Activated CD8-positive, alpha-beta memory T cell treated with anti-CD3 and anti-CD28 coated beads for 36 hours (primary cell): Measurements from ENCODE around the gene SLC35F3. TPM values are rescaled to one million over a fixed set of nuclear protein-coding genes. Genes with fewer than 3 reads are reported as not detected.

ENCODE experiments used
- CTCF ChIA-PET: fragments of 350-600 bp; sonication (Branson Sonifier 250); formaldehyde crosslinking; loops from one replicate; lab custom pipeline; 2021; ENCODE audit warnings: antibody characterized with exemption; lab: Charles Lee
- POLR2A ChIA-PET: fragments of 350-600 bp; sonication (Branson Sonifier 250); formaldehyde crosslinking; loops from one replicate; lab custom pipeline; 2021; ENCODE audit warnings: antibody characterized with exemption; lab: Charles Lee
- total RNA-seq, 2 experiments: library from RNA; stranded (reverse); gene quantifications; one replicate each; pipeline ENCODE4 v1.2.3, GENCODE V29; 2021

The SLC35F3 gene
- total RNA-seq, 2 experiments from 2014 or later = 8.3 to 9.0 TPM

- CTCF ChIA-PET = no interaction called here
- POLR2A ChIA-PET = no interaction called here
Measured at GRCh38 chr1:234008591-234008990, 104.1 kb downstream of the SLC35F3 start.

DNA sequence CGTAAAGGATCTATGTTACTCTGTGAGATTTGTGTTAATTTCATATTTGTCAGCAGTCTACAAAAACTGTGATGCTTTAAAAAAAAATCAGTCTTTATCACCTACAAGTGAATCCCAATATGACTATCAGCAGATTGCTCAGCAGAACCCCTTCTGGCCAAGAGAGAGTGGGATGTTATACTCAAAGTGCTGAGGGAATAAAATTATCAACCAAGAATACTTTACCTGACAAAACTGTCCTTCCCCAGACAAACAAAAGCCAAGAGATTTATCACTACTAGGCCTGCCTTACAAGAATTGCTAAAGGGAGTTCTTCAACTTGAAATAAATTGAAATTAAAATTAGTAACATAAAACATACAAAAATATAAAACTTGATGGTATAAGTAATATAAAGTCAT is 105.2 kb downstream of the SLC35F3 start:
- CTCF ChIA-PET = no interaction called here
- POLR2A ChIA-PET = no interaction called here

DNA sequence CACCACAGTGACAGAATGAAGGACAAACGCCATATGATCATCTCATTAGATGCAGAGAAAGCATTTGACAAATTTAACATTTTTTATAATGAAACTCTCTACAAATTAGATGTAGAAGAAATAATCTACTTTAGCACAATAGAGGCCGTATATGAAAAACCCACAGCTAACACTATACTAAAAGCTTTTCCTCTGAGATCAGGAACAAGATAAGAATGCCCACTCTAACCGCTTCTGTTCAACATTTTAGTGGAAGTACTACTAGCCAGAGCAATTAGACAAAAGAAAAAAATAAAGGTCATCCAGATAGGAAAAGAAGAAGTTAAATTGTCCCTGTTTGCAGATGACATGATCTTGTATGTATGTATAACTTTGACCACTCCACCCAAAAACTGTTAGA is 109.7 kb downstream of the SLC35F3 start:
- ChIA-PET POLR2A (no interaction called here), CTCF (no interaction called here)

DNA sequence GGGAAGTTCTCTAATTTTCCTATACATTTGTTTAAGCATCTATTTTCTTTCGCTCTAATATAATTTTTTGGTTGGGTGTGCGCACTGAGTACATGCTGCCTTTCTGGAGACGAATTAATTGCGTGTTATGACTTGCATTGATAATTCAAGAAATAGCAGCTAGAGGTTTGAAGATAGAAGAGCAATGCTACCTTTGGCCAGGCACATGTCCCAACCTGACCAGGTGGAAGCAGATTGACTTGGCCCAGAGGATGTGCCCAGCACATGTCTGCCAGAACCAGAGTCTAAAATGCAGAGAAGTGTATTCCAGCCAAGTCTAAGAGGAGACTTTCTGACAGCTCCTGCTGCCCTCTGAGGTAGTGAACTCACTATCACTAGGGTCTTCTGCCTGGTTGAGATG is 114.3 kb downstream of the SLC35F3 start:
- ChIA-PET POLR2A (no interaction called here), CTCF (no interaction called here)

DNA sequence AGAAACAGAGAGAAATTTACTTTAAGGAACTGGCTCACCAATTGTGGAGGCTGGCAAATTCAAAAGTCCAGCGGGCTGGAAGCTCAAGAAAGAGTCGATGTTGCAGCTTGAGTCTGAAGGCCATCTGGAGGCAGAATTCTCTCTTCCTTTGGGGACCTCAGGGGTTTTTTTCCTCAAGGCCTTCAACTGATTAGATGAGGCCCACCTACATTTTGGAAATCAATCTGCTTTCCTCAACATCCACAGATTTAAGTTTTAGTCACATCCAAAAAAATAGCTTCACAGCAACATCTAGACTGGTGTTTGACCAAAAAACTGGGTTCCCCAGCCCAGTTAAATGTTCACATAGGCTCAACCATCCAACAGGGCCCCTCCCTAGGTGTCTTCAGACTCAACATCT is 114.9 kb downstream of the SLC35F3 start:
- POLR2A ChIA-PET = no interaction called here

GRCh38 chr1:234022302-234022701 is 117.8 kb downstream of the SLC35F3 start:
- POLR2A ChIA-PET = no interaction called here

More for the DNA sequence above, 114.9 kb downstream of the SLC35F3 start:
- CTCF ChIA-PET = no interaction called here

GRCh38 chr1:234039603-234040002 is 135.1 kb downstream of the SLC35F3 start:
- POLR2A ChIA-PET = no interaction called here
- CTCF ChIA-PET = no interaction called here

More at GRCh38 chr1:234022302-234022701, 117.8 kb downstream of the SLC35F3 start:
- CTCF ChIA-PET = no interaction called here

DNA sequence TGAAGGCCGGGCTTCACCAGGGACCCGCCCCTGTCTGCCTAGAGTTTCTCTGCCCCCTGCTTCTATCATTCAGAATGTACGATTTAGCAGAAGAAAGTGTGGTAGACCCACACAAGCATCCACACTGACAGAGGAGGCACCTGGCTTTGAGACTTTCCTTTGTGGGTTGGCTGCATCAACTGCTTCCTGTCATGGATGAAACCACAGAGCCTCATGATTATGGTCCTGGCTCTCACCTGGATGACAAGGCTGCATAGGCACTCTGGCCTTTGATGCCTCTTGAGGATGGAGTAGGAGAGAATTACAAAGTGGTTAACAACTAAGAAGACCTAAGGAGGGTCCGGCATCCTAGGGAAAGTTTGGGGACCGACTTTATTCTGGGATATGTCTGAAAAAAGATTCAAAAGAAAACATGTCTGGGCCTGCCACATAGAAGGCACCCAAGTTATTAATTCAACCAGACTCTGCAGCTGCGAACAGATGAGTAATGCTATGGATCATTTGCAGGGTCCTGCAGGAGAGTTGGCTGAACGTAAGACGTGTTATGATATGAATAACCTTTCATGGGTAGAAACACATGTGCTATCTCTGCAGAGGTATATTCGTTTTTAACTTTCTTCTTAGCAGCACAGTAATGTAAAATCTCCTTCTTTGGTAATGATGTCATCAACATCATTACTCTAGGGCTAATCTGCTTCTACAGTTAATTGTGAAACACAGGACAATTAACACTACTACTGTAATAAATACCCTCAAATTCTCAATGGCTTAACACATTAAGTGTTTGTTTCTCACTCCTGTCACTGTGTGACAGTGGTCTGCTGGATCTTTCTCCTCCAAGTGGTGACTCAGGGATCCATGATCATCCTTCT is 136.2 kb downstream of the SLC35F3 start:
- CTCF ChIA-PET = no interaction called here

GRCh38 chr1:234044079-234044478 is 139.6 kb downstream of the SLC35F3 start:
- CTCF ChIA-PET = no interaction called here
- POLR2A ChIA-PET = no interaction called here

More for the DNA sequence above, 136.2 kb downstream of the SLC35F3 start:
- POLR2A ChIA-PET = no interaction called here

DNA sequence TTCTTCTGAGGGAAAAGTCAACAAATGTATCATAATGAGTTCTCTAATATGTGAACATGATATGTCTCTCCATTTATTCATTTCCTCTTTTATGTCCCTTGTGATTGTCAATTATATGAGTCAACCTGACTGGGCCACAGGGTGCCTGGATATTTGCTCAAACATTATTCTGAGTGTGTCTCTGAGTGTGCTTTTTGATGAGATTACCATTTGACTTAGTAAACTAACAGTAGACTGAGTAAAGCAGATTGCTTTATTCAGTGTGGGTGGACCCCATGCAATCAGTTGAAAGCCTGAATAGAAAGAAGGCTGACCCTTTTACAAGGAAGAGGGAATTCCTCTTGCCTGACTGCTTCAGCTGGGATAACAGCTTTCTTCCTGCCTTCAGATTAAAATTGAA is 142.6 kb downstream of the SLC35F3 start:
- POLR2A ChIA-PET = no interaction called here

DNA sequence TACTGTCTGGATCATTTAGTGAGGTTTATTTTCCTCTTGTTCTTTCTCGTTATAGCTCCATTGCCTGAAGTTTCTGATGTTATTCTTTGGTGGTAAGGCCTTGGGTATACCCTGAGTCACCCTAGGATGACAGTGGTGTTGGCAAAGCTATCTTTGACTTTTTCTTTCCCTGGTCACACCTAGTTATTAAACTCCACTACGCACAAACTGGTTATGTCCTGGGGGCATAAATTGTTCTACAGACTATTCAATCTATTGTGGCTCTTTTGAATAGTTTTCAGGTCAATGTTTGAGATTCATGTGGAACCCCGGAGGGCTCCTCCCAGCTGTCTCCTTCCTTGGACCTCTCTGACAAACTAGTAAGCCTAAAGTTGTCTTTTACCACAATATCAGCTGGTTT is 157.7 kb downstream of the SLC35F3 start:
- ChIA-PET POLR2A (no interaction called here), CTCF (no interaction called here)

More for the DNA sequence above, 142.6 kb downstream of the SLC35F3 start:
- CTCF ChIA-PET = no interaction called here

GRCh38 chr1:234065794-234066447 is 161.4 kb downstream of the SLC35F3 start:
- CTCF ChIA-PET = interaction anchor here (0.5 to 2.3 kb wide), 3 partner anchors 10 to 716 kb away, joined by 3 to 7 read pairs (median 3); no protein-coding TSS in a partner anchor

GRCh38 chr1:234067581-234068337 is 163.3 kb downstream of the SLC35F3 start:
- ChIA-PET CTCF (no interaction called here), POLR2A (no interaction called here)

More at GRCh38 chr1:234065794-234066447, 161.4 kb downstream of the SLC35F3 start:
- POLR2A ChIA-PET = no interaction called here

DNA sequence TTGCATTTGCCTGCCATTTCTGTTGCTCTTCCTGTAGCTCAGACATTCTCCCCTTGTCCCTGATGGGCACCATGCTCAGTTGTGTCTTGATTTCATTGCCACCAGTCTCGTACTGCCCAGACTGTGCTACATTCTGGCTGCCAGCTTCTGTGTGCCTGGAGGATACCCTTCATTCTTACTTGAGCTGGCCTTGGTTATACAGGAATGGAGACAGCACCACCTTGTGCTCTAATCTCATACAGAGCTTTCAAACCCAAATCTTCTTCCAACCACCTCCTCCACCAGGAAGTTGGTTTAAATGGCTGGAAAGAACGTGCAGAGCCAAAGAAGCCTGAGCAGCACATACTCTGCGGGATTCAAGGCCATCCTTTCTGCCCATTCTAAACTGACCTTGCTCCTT is 165.3 kb downstream of the SLC35F3 start:
- CTCF ChIA-PET = no interaction called here
- POLR2A ChIA-PET = no interaction called here

DNA sequence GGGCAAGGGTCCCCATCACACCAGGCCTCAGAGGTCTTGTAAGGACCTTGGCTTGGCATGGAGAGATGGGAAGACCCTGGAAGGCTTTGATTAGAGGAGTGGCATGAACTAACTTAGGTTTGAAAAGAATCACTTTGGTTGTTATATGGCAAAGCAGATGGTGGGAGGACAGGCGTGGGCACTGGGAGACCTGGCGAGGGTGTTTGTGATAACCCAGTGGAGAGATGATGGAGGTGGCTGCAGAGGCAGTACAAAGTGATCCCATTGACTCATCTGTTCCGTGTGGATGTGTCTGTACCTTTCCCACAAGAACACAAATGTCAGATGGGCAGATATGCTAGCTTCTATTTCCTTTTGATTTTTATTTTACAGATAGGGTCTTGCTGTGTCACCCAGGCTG is 168.3 kb downstream of the SLC35F3 start:
- ChIA-PET CTCF (no interaction called here), POLR2A (no interaction called here)

DNA sequence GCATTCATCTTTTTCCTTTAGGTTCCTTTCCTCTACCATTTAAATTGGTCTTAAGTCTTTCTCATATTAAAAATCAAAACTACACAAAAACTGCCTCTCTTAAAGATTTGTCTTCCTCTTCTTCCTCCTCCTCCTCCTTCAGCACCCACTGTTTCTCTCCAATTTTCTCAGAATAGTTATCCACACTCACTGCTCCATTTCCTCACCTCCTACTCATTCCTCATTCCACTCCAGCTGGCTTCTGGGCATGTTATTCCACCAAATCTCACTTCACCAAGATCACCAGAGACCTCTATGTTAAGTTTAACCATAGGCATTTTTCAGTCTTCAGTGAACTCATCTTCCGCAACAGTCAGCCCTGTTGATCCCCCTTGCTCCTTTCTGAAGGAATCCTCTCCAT is 173.7 kb downstream of the SLC35F3 start:
- CTCF ChIA-PET = no interaction called here
- POLR2A ChIA-PET = no interaction called here

DNA sequence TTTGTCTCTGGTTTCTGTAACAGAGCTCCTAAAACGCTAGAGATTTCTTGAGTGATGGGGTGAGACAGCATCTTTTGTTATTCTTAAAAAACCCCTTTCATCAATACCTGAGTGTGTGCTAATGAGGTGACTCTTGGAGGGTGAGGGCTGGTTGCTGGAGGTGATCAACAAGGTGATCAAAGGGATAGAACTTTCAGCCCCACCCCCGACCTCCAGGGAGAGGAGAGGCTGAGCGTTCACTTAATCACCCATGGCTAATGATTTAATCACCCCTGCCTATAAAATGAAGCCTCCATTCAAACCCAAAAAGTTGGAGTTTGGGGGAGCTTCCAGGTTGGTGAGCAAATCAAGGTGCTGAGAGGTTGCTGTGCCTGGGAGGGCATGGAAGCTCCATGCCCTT is 175.4 kb downstream of the SLC35F3 start:
- ChIA-PET CTCF (no interaction called here), POLR2A (no interaction called here)

DNA sequence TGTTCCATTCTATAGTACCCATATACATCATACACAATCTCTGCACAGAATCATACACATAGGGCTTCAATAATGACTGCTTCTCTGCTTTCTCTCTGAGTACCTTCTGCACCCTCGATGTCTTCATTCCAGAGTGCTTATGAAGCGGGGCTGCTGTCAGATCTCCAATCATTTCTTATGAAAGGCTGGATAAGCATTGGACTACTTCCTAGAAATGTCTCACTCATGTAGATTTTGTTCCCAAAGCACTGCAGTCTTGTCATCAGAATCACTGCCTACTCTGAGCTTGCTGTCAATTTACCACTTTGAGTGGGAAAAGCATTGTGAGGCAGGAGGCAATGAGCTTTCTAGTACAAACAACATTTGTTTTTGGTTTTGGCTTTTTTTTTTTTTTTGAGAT is 179.0 kb downstream of the SLC35F3 start:
- CTCF ChIA-PET = no interaction called here
- POLR2A ChIA-PET = no interaction called here

- ChIA-PET POLR2A (no interaction called here), CTCF (no interaction called here)
Measured at GRCh38 chr1:234089396-234089795, 184.9 kb downstream of the SLC35F3 start.
